Measurements from ENCODE around the gene ASPA. TPM values are rescaled to one million over a fixed set of nuclear protein-coding genes. Genes with fewer than 3 reads are reported as not detected.

The ASPA gene
- polyA plus RNA-seq, 1 of the 3 experiments (the other 2 are of a cell fraction) = not detected

- Histone ChIP-seq H3F3A (replicated peaks; ENCODE audit: insufficient read depth) (no peaks in the 10 kb centered on the region), H3K9me3 (no peaks in the 10 kb centered on the region), H3K36me3 (replicated peaks in 1 of 2; ENCODE audit: control insufficient read depth in 1 of 2, insufficient read depth in 2 of 2, low read length in 1 of 2) (no peaks in the 10 kb centered on the region), H3K79me2 (ENCODE audit: insufficient read depth) (no peaks in the 10 kb centered on the region), H3K9me2 (no peaks in the 10 kb centered on the region), H3K27ac (ENCODE audit: low read depth in 2 of 2, low read length in 1 of 2) (no peak overlapping the region), H4K20me1 (ENCODE audit: insufficient read depth) (no peaks in the 10 kb centered on the region), H3K4me2 (no peak overlapping the region), H3K4me1 (ENCODE audit: control insufficient read depth in 1 of 2, insufficient read depth in 2 of 2, low read depth in 1 of 2, low read length in 1 of 2) (no peaks in the 10 kb centered on the region), H3K27me3 (ENCODE audit: insufficient read depth) (peaks cover 16% of the 10 kb centered on the region; the same call in 1 of the 2 replicates), H3K9ac (no peak overlapping the region), H2AFZ (ENCODE audit: low read depth) (no peak overlapping the region), H3K4me3 (ENCODE audit: low read depth in 2 of 2, low read length in 1 of 2) (no peak overlapping the region)
- no peak for DNase-seq
- ChIA-PET CTCF (no interaction called here), POLR2A (no interaction called here)
- 62% methylated on average over 11 of the region's 11 CpGs for WGBS (ENCODE audit: low lambda C conversion rate)
- TF ChIP-seq NFIC (IDR thresholded peaks at IDR 0.05; ENCODE audit: borderline replicate concordance) (no peak), IRF3 (IDR thresholded peaks at IDR 0.05; ENCODE audit: low read depth, low read length) (no peak), FOXJ3 (CRISPR knock-in tag; IDR thresholded peaks at IDR 0.05) (no peak), RFX5 (IDR thresholded peaks at IDR 0.05; ENCODE audit: low read length) (no peak), EZH2phosphoT487 (IDR thresholded peaks at IDR 0.05; ENCODE audit: borderline replicate concordance, low read depth) (no peak), GABPA (IDR thresholded peaks at IDR 0.05; ENCODE audit: low read depth) (no peak), RCOR1 (IDR thresholded peaks at IDR 0.05; ENCODE audit: low read length) (no peak), FOXM1 (IDR thresholded peaks at IDR 0.05; ENCODE audit: low read depth) (no peak), RAD21 (IDR thresholded peaks at IDR 0.05; ENCODE audit: low read length) (no peak), JUND (IDR thresholded peaks at IDR 0.05) (no peak), PBX3 (IDR thresholded peaks at IDR 0.05) (no peak), USF2 (IDR thresholded peaks at IDR 0.05; ENCODE audit: borderline replicate concordance, low read depth, low read length) (no peak), SMC3 (IDR thresholded peaks at IDR 0.05; ENCODE audit: low read depth, low read length) (no peak), TEAD4 (IDR thresholded peaks at IDR 0.05; ENCODE audit: borderline replicate concordance, insufficient read depth) (no peak), TAF1 (IDR thresholded peaks at IDR 0.05; ENCODE audit: borderline replicate concordance, low read depth, low read length) (no peak), YY1 (IDR thresholded peaks at IDR 0.05; ENCODE audit: low read depth) (no peak), FOSL2 (IDR thresholded peaks at IDR 0.05; ENCODE audit: borderline replicate concordance, low read depth) (no peak)
Measured at GRCh38 chr17:3547628-3548027, 71.8 kb downstream of the ASPA start.

All from SK-N-SH (cell line).